IMR-90 (cell line): ENCODE measurements around the gene BCL2. TPM values are rescaled to one million over a fixed set of nuclear protein-coding genes. Genes with fewer than 3 reads are reported as not detected.

Experiments used
- ATAC-seq: fragments of 200-7000 bp; cut with Tn5 transposase; 2 replicates; pipeline ENCODE4 v1.9.1; 2020; ENCODE audit warnings: low read depth, mild to moderate bottlenecking, moderate library complexity
- BruUV-seq: library from RNA; stranded (reverse); fragments of 400-500 nt; replicated peaks from 2 replicates; lab custom pipeline; 2021; lab: Mats Ljungman, UMichigan
- CTCF ChIA-PET: fragments of 300-600 bp; formaldehyde crosslinking; extraction: SDS; loops from one replicate; lab custom pipeline; 2021; ENCODE audit warnings: antibody characterized with exemption; lab: Yijun Ruan, JAX
- POLR2A ChIA-PET: fragments of 300-600 bp; sonication (Branson Sonifier 250); formaldehyde crosslinking; loops from one replicate; lab custom pipeline; 2022; ENCODE audit warnings: antibody characterized with exemption; ENCODE audit not compliant: unreplicated experiment; lab: Charles Lee
- DNase-seq: peaks from one replicate; pipeline ENCODE4 v3.0.0; 2013
- H2AFZ ChIP-seq: replicated peaks from 2 replicates; pipeline ENCODE3; 2013; ENCODE audit warnings: low read length, mild to moderate bottlenecking; ENCODE audit not compliant: poor library complexity
- H2AK5ac ChIP-seq: 2 replicates; pipeline ENCODE4 v1.6.1; 2013; ENCODE audit warnings: low read depth, low read length, inconsistent platforms
- H2AK9ac ChIP-seq: replicated peaks from 2 replicates; pipeline ENCODE3; 2013; ENCODE audit warnings: mild to moderate bottlenecking, low read depth, low read length, moderate library complexity; ENCODE audit not compliant: poor library complexity
- H2BK120ac ChIP-seq: 2 replicates; pipeline ENCODE4 v1.6.1; 2013; ENCODE audit warnings: low read depth, low read length, inconsistent platforms
- H2BK15ac ChIP-seq: 3 replicates; pipeline ENCODE4 v1.6.1; 2013; ENCODE audit warnings: low read depth, low read length, inconsistent platforms
- H2BK20ac ChIP-seq: 2 replicates; pipeline ENCODE4 v1.6.1; 2013; ENCODE audit warnings: low read depth, mild to moderate bottlenecking, inconsistent platforms, low read length, moderate library complexity
- H2BK5ac ChIP-seq: 2 replicates; pipeline ENCODE4 v1.6.1; 2013; ENCODE audit warnings: mild to moderate bottlenecking, low read depth, low read length, inconsistent platforms; ENCODE audit not compliant: poor library complexity, severe bottlenecking
- H3K14ac ChIP-seq: replicated peaks from 2 replicates; pipeline ENCODE4 v1.6.1; 2013; ENCODE audit warnings: low read depth, low read length, inconsistent platforms
- H3K18ac ChIP-seq: 2 replicates; pipeline ENCODE4 v1.6.1; 2013; ENCODE audit warnings: low read depth, low read length, control low read depth
- H3K23ac ChIP-seq: 2 replicates; pipeline ENCODE4 v1.6.1; 2013; ENCODE audit warnings: low read depth, low read length, inconsistent platforms
- H3K27ac ChIP-seq: 2 replicates; pipeline ENCODE4 v1.5.1; 2013; ENCODE audit warnings: mild to moderate bottlenecking, control low read depth, low read length; ENCODE audit not compliant: insufficient read depth
- H3K27me3 ChIP-seq: 2 replicates; pipeline ENCODE4 v1.6.1; 2013; ENCODE audit warnings: low read length; ENCODE audit not compliant: control insufficient read depth, insufficient read depth
- H3K36me3 ChIP-seq: 2 replicates; pipeline ENCODE4 v1.6.1; 2013; ENCODE audit warnings: low read length, mixed read lengths; ENCODE audit not compliant: control insufficient read depth, insufficient read depth
- H3K4ac ChIP-seq: 2 replicates; pipeline ENCODE4 v1.6.1; 2013; ENCODE audit warnings: low read depth, low read length, inconsistent platforms
- H3K4me1 ChIP-seq: 2 replicates; pipeline ENCODE4 v1.6.1; 2013; ENCODE audit warnings: low read length, mixed read lengths; ENCODE audit not compliant: control insufficient read depth, insufficient read depth
- H3K4me2 ChIP-seq: 2 replicates; pipeline ENCODE4 v1.6.1; 2013; ENCODE audit warnings: low read depth, mild to moderate bottlenecking, control low read depth, low read length, moderate library complexity
- H3K4me3 ChIP-seq: 2 replicates; pipeline ENCODE4 v1.5.1; 2013; ENCODE audit warnings: low read depth, mild to moderate bottlenecking, control low read depth, low read length, moderate library complexity; ENCODE audit not compliant: insufficient read depth
- H3K56ac ChIP-seq: 2 replicates; pipeline ENCODE4 v1.6.1; 2013; ENCODE audit warnings: low read length, inconsistent platforms; ENCODE audit not compliant: insufficient read depth; ENCODE audit errors: extremely low read depth
- H3K79me1 ChIP-seq, 2 experiments: 2 replicates each; pipeline ENCODE4 v1.6.1; 2013; ENCODE audit warnings: low read length in 2 of 2, inconsistent platforms in 1 of 2, low read depth in 1 of 2
- H3K9ac ChIP-seq: 2 replicates; pipeline ENCODE4 v1.6.1; 2013; ENCODE audit warnings: low read depth, low read length, control low read depth
- H3K9me1 ChIP-seq: 2 replicates; pipeline ENCODE4 v1.6.1; 2013; ENCODE audit warnings: low read length, inconsistent platforms; ENCODE audit not compliant: insufficient read depth
- H3K9me3 ChIP-seq: 2 replicates; pipeline ENCODE4 v1.6.1; 2013; ENCODE audit warnings: low read length; ENCODE audit not compliant: control insufficient read depth, insufficient read depth
- H4K20me1 ChIP-seq: 2 replicates; pipeline ENCODE4 v1.6.1; 2013; ENCODE audit warnings: low read length, inconsistent platforms; ENCODE audit not compliant: insufficient read depth
- H4K5ac ChIP-seq: 2 replicates; pipeline ENCODE4 v1.6.1; 2013; ENCODE audit warnings: mild to moderate bottlenecking, low read depth, low read length, control low read depth
- H4K8ac ChIP-seq, 2 experiments: 2 replicates each; pipeline ENCODE4 v1.6.1; 2013; ENCODE audit warnings: low read depth in 2 of 2, low read length in 2 of 2, control low read depth in 1 of 2, inconsistent platforms in 1 of 2
- H4K91ac ChIP-seq: 2 replicates; pipeline ENCODE4 v1.6.1; 2013; ENCODE audit warnings: low read depth, low read length, inconsistent platforms; ENCODE audit not compliant: insufficient read depth
- BHLHE40 ChIP-seq: fragments of 150-350 bp; IDR thresholded peaks from 2 replicates; pipeline ENCODE4 v1.6.1; 2016; ENCODE audit warnings: mild to moderate bottlenecking, low read depth, low read length
- CEBPB ChIP-seq: IDR thresholded peaks from 2 replicates; pipeline ENCODE4 v1.6.1; 2012; ENCODE audit warnings: low read depth, low read length, improper control_type of control experiment
- MAZ ChIP-seq: IDR thresholded peaks from 2 replicates; pipeline ENCODE4 v1.6.1; 2012; ENCODE audit warnings: low read depth, mild to moderate bottlenecking, low read length, improper control_type of control experiment, moderate library complexity, borderline replicate concordance
- RCOR1 ChIP-seq: IDR thresholded peaks from 2 replicates; pipeline ENCODE4 v1.6.1; 2012; ENCODE audit warnings: mild to moderate bottlenecking, low read length, improper control_type of control experiment; ENCODE audit not compliant: insufficient replicate concordance
- RFX5 ChIP-seq: IDR thresholded peaks from 2 replicates; pipeline ENCODE4 v1.8.0; 2012; ENCODE audit warnings: low read depth, mild to moderate bottlenecking, low read length, moderate library complexity
- SMC3 ChIP-seq: fragments of 150-350 bp; IDR thresholded peaks from 2 replicates; pipeline ENCODE4 v1.6.1; 2016; ENCODE audit warnings: low read depth, mild to moderate bottlenecking, antibody characterized with exemption, low read length, moderate library complexity
- USF2 ChIP-seq: fragments of 150-350 bp; IDR thresholded peaks from 2 replicates; pipeline ENCODE4 v1.6.1; 2017; ENCODE audit warnings: mild to moderate bottlenecking, antibody characterized with exemption, low read length, low read depth
- WGBS, 2 experiments: methylation state at CpG; one replicate each; pipeline versions ENCODE4 v1.1.5 to v1.1.7; 2013; ENCODE audit warnings: missing lambda C conversion rate in 2 of 2; ENCODE audit not compliant: insufficient read length in 1 of 2; ENCODE audit errors: extremely low coverage in 2 of 2; 5-methylcytosine and 5-hydroxymethylcytosine counted together
- dilution Hi-C: fragments of 300-500 bp; cut with HindIII; formaldehyde crosslinking; loops from one replicate; pipeline ENCODE4 v1.14.3; 2018; ENCODE audit warnings: low sequenced_read_pairs; ENCODE audit not compliant: unreplicated experiment
- in situ Hi-C: fragments of 300-500 bp; cut with MboI; formaldehyde crosslinking; loops from 3 replicates; pipeline ENCODE4 v1.14.3; 2019; ENCODE audit warnings: low sequenced_read_pairs, inconsistent platforms, mixed read lengths
- intact Hi-C: fragments of 100-400 bp; cut with micrococcal nuclease; formaldehyde crosslinking; loops from 2 replicates; pipeline ENCODE4 v1.10.0; 2022
- polyA plus RNA-seq, 3 experiments: library from polyadenylated mRNA; depleted of rRNA; stranded (reverse); fragments of >200 nt; gene quantifications; 2 replicates each; pipeline ENCODE4 v1.2.3, GENCODE V29; 2012; ENCODE audit warnings: low replicate concordance in 1 of 3
- total RNA-seq: library from RNA; depleted of rRNA; stranded (reverse); fragments of >200 nt; gene quantifications from 2 replicates; pipeline ENCODE4 v1.2.3, GENCODE V29; 2012

Gene BCL2
- total and polyA plus RNA-seq, 2 of the 4 experiments (the other 2 are of a cell fraction): 0.24 to 0.54 TPM

GRCh38 chr18:63232826-63233225 is 86.7 kb downstream of the BCL2 start:
- Histone ChIP-seq H3K9me1 (peaks cover 3% of the 10 kb centered on the region; the same call in 1 of the 2 replicates), H2AK5ac (no peak overlapping the region; the same call in 1 of the 2 replicates), H4K8ac (no peak overlapping the region), H3K27me3 (no peaks in the 10 kb centered on the region; the same call in none of the 2 replicates), H3K4ac (no peak overlapping the region), H2AK9ac (no peak overlapping the region), H3K36me3 (no peaks in the 10 kb centered on the region), H2BK5ac (no peak overlapping the region), H3K23ac (no peak overlapping the region), H3K27ac (no peak overlapping the region), H3K4me1 (peaks cover 4% of the 10 kb centered on the region), H3K14ac (no peak overlapping the region), H3K18ac (no peak overlapping the region), H3K4me2 (no peak overlapping the region), H3K9ac (no peak overlapping the region), H2BK120ac (no peak overlapping the region), H4K91ac (no peak overlapping the region), H3K9me3 (no peaks in the 10 kb centered on the region), H4K20me1 (no peaks in the 10 kb centered on the region), H2BK15ac (no peak overlapping the region), H3K4me3 (no peak overlapping the region), H2AFZ (no peak overlapping the region), H4K5ac (no peak overlapping the region), H3K79me1 (no peaks in the 10 kb centered on the region), H2BK20ac (no peak overlapping the region), H3K56ac (no peak overlapping the region)
- intact Hi-C loops (no loop called here), in situ Hi-C loops (no loop called here), dilution Hi-C loops (no loop called here)
- ChIA-PET POLR2A (no interaction called here), CTCF (no interaction called here)
- BruUV-seq: no TSS peak
- WGBS, 2 experiments: no CpG with 5 or more reads among the region's 2 CpGs
- ATAC-seq: no peak
- DNase-seq: no peak
- TF ChIP-seq MAZ (no peak), USF2 (no peak), BHLHE40 (no peak), RCOR1 (no peak), CEBPB (no peak), SMC3 (no peak), RFX5 (no peak)
